HG03460 (cell line): ENCODE results near the gene WDR20.
"Not testable (repeated sequence)": the region's sequence is repeated elsewhere in the genome, so short reads cannot be mapped to it uniquely, and the experiment has no call there.

Experiments
- ATAC-seq: cut with Tn5 transposase; IDR thresholded peaks from one replicate; pipeline ENCODE4 v1.9.1; 2021; ENCODE audit not compliant: unreplicated experiment

Gene WDR20

GRCh38 chr14:102131741-102132140, 8.0 kb upstream of the WDR20 start:
- no peak for ATAC-seq

GRCh38 chr14:102134021-102134420, 5.7 kb upstream of the WDR20 start:
- not testable (repeated sequence) for ATAC-seq

GRCh38 chr14:102134719-102135118, 5.0 kb upstream of the WDR20 start:
- ATAC-seq, result not testable (repeated sequence)

GRCh38 chr14:102135456-102135855, 4.2 kb upstream of the WDR20 start:
- ATAC-seq, result not testable (repeated sequence)

GRCh38 chr14:102138535-102138934, 1.2 kb upstream of the WDR20 start:
- no peak for ATAC-seq

GRCh38 chr14:102138961-102139285, 774 bp upstream of the WDR20 start:
- ATAC-seq, result no peak

GRCh38 chr14:102140027-102140749, 491 bp downstream of the WDR20 start:
- ATAC-seq, result peak; percentile 11

- no peak for ATAC-seq
Measured at GRCh38 chr14:102140750-102141145, 1.1 kb downstream of the WDR20 start.

GRCh38 chr14:102141797-102142196, 2.1 kb downstream of the WDR20 start:
- no peak for ATAC-seq

GRCh38 chr14:102144914-102145313, 5.2 kb downstream of the WDR20 start:
- ATAC-seq, result no peak

- ATAC-seq, result no peak
Measured at GRCh38 chr14:102145395-102145794, 5.7 kb downstream of the WDR20 start.

- ATAC-seq, result no peak
Measured at GRCh38 chr14:102146423-102146822, 6.7 kb downstream of the WDR20 start.

- ATAC-seq, result no peak
Measured at GRCh38 chr14:102150083-102150482, 10.4 kb downstream of the WDR20 start.

GRCh38 chr14:102150744-102151143, 11.0 kb downstream of the WDR20 start:
- no peak for ATAC-seq

- not testable (repeated sequence) for ATAC-seq
Measured at GRCh38 chr14:102151411-102151810, 11.7 kb downstream of the WDR20 start.

- ATAC-seq, result no peak
Measured at GRCh38 chr14:102154121-102154520, 14.4 kb downstream of the WDR20 start.

- ATAC-seq, result no peak
Measured at GRCh38 chr14:102154821-102155549, 15.3 kb downstream of the WDR20 start.

GRCh38 chr14:102157346-102157745, 17.6 kb downstream of the WDR20 start:
- ATAC-seq, result no peak

GRCh38 chr14:102158797-102159196, 19.1 kb downstream of the WDR20 start:
- no peak for ATAC-seq

- ATAC-seq, result no peak
Measured at GRCh38 chr14:102159841-102160240, 20.1 kb downstream of the WDR20 start.

GRCh38 chr14:102162487-102162886, 22.8 kb downstream of the WDR20 start:
- ATAC-seq, result no peak

GRCh38 chr14:102164241-102164641, 24.5 kb downstream of the WDR20 start:
- ATAC-seq, result no peak

GRCh38 chr14:102164965-102165364, 25.3 kb downstream of the WDR20 start:
- ATAC-seq, result no peak
